Measurements from ENCODE around the gene AIFM3. TPM values are rescaled to one million over a fixed set of nuclear protein-coding genes. Genes with fewer than 3 reads are reported as not detected.
A peak's percentile ranks its signal among the peaks of the same experiment; 100 is the strongest.

Gene AIFM3
- total RNA-seq, 1 experiment from 2014 or later = 1.1 TPM

- no peaks in the 10 kb centered on the region for H3K9me3 Mint-ChIP-seq (ENCODE audit: unreplicated experiment)
- peaks cover 2% of the 10 kb centered on the region for H3K4me1 Mint-ChIP-seq (ENCODE audit: insufficient read depth, unreplicated experiment)
- no peak for TF ChIP-seq CTCF (IDR thresholded peaks at IDR 0.05; ENCODE audit: unreplicated experiment)
- H3K27ac Mint-ChIP-seq (ENCODE audit: low read depth, unreplicated experiment) = no peak overlapping the region
- no peaks in the 10 kb centered on the region for H3K27me3 Mint-ChIP-seq (ENCODE audit: insufficient read depth, unreplicated experiment)
- POLR2A ChIA-PET = interaction anchor here (0.9 to 1.6 kb wide), 3 partner anchors 8 to 47 kb away, joined by 3 to 4 read pairs (median 3); no protein-coding TSS in a partner anchor
- no peak overlapping the region for H3K4me3 Mint-ChIP-seq (ENCODE audit: unreplicated experiment)
- peaks cover 17% of the 10 kb centered on the region for H3K36me3 Mint-ChIP-seq (ENCODE audit: insufficient read depth, unreplicated experiment)
- BruUV-seq (replicated peaks) = no TSS peak
- CTCF ChIA-PET = no interaction called here
- intact Hi-C loops (cut with micrococcal nuclease) = no loop called here
- DNase-seq (ENCODE audit: unreplicated experiment) = no peak
Measured at GRCh38 chr22:20997536-20998257, 30.6 kb downstream of the AIFM3 start.

GRCh38 chr22:20998411-20999336 lies 31.6 kb downstream of the AIFM3 start:
- no TSS peak for BruUV-seq (replicated peaks)
- no peak for TF ChIP-seq CTCF (IDR thresholded peaks at IDR 0.05; ENCODE audit: unreplicated experiment)
- Mint-ChIP-seq H3K27ac (ENCODE audit: low read depth, unreplicated experiment) (no peak overlapping the region), H3K4me3 (ENCODE audit: unreplicated experiment) (no peak overlapping the region), H3K9me3 (ENCODE audit: unreplicated experiment) (no peaks in the 10 kb centered on the region), H3K36me3 (ENCODE audit: insufficient read depth, unreplicated experiment) (peaks cover 17% of the 10 kb centered on the region), H3K4me1 (ENCODE audit: insufficient read depth, unreplicated experiment) (peaks cover 10% of the 10 kb centered on the region), H3K27me3 (ENCODE audit: insufficient read depth, unreplicated experiment) (no peaks in the 10 kb centered on the region)
- CTCF ChIA-PET = interaction anchor here (0.5 kb wide), 1 partner anchor 218 kb away, joined by 3 read pairs; no protein-coding TSS in a partner anchor
- intact Hi-C loops (cut with micrococcal nuclease) = no loop called here
- DNase-seq (ENCODE audit: unreplicated experiment) = no peak
- POLR2A ChIA-PET = interaction anchor here (0.8 to 2.0 kb wide), 5 partner anchors 9 to 48 kb away, joined by 3 to 7 read pairs (median 4); partner anchors contain the start of genes LZTR1 and P2RX6

GRCh38 chr22:20999350-21000206 lies 32.5 kb downstream of the AIFM3 start:
- H3K27ac Mint-ChIP-seq (ENCODE audit: low read depth, unreplicated experiment) = no peak overlapping the region

More at GRCh38 chr22:20999350-21000206, 32.5 kb downstream of the AIFM3 start:
- Mint-ChIP-seq H3K27me3 (ENCODE audit: insufficient read depth, unreplicated experiment) (no peaks in the 10 kb centered on the region), H3K9me3 (ENCODE audit: unreplicated experiment) (no peaks in the 10 kb centered on the region), H3K4me1 (ENCODE audit: insufficient read depth, unreplicated experiment) (peaks cover 10% of the 10 kb centered on the region), H3K36me3 (ENCODE audit: insufficient read depth, unreplicated experiment) (peaks cover 15% of the 10 kb centered on the region), H3K4me3 (ENCODE audit: unreplicated experiment) (peak overlapping the region; percentile 87)
- intact Hi-C loops (cut with micrococcal nuclease) = loop anchor here (5.0 kb wide), 1 partner anchor 112 kb away; no protein-coding TSS in a partner anchor
- BruUV-seq (replicated peaks) = no TSS peak
- TF ChIP-seq CTCF (IDR thresholded peaks at IDR 0.05; ENCODE audit: unreplicated experiment) = no peak
- POLR2A ChIA-PET = interaction anchor here (0.5 to 2.0 kb wide), 7 partner anchors 14 to 750 kb away, joined by 3 to 7 read pairs (median 3); partner anchors contain the start of genes LZTR1 and P2RX6
- no peak for DNase-seq (ENCODE audit: unreplicated experiment)
- CTCF ChIA-PET = interaction anchor here (0.5 to 1.4 kb wide), 2 partner anchors 18 to 110 kb away, joined by 5 read pairs; partner anchors contain the start of gene LZTR1

Data from MCF 10A (cell line).